GM03348 (cell line): ENCODE data around the gene RANBP17.
"Not testable (repeated sequence)": the region's sequence is repeated elsewhere in the genome, so short reads cannot be mapped to it uniquely, and the experiment has no call there.

Experiments used
- DNase-seq: peaks from one replicate; pipeline ENCODE4 v3.0.0; 2012; ENCODE audit warnings: low spot score

RANBP17 gene

DNA sequence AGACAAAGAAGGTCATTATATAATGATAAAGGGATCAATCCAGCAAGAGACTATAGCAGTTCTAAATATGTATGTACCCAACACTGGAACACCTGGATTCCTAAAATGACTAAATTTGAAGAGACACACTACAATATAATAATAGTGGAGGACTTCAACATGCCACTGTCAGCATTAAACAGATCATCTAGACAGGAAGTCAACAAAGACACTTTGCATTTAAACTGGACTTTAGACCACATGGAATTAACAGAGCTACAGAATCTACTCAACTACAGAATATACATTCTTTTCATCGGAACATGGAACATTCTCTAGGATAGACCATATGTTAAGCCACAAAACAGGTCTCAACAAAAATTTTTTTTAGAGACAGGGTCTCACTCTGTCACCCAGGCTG is 388.9 kb downstream of the RANBP17 start:
- DNase-seq: no peak

DNA sequence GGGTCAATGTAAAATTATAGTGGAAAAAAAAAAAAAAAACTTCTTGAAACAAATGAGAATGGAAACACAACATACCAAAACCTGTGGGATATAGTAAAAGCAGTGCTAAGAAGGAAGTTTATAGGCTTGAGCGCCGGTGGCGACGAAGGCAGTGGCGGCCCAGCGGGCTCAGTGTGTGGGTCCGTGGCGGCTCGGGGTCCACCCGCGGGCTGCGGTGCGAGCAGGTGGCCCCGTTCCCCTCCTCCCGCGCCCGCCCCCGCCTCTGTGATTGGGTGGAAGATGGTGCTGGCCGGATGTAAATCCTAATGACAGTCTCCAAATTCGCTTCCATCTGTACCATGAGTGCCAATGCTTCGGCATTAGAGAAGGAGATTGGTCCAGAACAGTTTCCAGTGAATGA is 389.7 kb downstream of the RANBP17 start:
- no peak for DNase-seq

DNA sequence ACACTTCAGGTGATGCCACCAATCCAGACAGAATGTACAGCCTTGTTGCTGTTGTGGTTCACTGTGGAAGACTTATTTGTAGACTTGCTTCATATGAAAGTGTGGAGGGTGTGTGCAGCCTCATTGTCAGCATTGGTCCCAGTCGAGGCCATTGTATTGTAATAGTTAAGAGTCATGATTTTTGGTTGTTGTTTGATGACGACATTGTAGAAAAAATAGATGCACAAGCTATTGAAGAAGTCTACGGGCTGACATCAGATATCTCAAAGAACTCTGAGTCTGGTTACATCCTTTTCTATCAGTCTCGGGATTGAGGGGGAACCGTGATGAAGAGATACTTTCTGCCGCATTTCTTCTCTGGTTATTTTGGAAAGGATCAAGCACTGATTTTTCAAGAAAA is 390.9 kb downstream of the RANBP17 start:
- no peak for DNase-seq

DNA sequence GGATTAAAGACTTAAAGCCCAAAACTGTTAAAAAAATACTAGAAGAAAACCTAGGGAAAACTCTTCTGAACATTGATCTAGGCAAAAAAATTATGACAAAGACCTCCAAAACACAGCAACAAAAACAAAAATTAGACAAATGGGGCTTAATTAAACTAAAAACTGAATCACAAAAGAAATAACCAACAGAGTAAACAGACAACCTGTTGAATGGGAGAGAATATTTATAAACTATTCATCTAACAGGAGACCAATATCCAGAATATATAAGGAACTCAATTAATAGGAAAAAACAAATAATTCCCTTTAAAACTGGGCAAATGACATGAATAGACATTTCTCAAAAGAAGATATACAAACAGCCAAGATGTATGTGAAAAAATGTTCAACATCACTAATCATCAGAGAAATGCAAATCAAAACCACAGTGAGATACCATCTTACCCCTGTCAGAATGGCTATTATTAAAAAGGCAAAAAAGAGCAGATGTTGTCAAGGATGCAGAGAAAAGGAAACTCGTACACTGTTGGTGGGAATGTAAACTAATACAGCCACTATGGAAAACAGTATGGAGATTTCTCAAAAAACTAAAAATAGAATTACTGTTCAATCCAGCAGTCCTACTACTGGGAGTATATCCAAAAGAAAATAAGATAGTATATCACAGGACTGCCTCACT is 397.1 kb downstream of the RANBP17 start:
- no peak for DNase-seq

DNA sequence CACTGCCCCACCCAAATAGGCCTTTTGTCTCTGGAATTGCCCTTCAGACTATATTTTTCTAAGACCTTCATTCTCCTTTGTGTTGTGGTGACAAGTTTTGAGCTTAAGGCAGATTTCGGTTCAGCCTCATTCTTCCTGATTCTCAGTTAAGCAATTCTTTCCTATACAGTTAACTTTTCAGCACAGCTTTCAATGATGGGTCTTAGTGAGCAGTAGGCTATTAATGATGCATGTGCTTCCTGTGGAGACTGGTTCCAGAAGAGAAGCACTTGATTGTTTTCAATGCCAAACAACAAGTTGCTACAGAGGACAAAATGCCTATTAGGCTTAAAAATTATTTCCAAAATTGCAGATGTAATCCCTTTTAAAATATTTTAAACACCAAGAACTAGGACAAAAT is 399.5 kb downstream of the RANBP17 start:
- DNase-seq: no peak

DNA sequence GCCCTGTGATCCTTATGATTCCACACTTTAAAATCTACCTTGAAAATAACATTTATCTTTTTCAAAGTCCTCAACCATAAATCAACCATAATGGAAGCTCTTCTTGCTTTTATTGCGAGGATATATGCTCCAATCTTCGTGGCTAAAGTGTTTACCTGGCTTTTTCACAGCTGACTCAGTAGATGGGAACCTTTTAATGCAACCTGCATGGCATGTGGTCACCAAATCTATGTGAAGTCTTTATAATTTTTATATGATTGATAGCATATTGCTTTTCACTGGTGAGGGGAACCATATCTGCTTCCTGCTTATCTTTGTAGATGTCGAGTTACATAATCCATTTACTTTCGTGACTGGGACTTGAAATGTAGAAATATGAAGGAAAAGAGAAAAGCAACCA is 400.1 kb downstream of the RANBP17 start:
- DNase-seq: no peak

DNA sequence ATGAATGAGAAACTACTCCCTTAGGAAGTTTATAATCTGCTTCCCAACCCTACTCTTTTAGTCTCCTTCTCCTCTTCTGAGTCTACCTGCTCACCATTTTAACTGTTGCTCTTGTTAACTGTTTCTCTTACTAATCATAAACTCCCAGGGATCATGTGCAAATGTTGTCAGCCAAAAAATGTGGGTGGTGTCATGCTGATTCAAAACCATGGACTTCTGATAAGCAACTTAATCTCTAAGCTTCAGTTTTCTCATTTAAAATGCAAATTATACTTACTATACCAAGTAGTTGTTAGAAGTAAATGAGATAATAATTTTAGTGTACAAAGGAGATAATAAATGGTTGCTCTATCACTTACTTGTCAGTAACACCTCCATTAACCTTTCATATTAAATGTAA is 401.4 kb downstream of the RANBP17 start:
- DNase-seq: no peak

DNA sequence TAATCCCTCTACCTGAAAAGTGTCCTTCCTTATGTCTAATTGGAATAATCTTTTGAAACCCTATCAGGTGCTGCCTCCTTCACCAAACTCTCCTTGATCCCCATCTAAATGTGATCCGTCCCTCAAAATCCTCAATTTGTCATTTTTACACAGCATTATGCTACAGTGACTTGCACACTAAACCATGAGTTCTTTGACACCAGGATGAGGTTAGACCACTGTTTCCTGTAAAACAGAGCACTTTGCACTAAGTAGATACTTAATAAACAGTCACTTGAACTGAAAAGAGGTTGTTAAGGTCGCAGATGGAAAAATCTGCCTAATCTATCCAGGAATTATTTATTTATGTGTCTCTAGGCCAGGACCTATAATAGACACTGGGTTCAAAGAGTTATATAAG is 403.0 kb downstream of the RANBP17 start:
- no peak for DNase-seq

DNA sequence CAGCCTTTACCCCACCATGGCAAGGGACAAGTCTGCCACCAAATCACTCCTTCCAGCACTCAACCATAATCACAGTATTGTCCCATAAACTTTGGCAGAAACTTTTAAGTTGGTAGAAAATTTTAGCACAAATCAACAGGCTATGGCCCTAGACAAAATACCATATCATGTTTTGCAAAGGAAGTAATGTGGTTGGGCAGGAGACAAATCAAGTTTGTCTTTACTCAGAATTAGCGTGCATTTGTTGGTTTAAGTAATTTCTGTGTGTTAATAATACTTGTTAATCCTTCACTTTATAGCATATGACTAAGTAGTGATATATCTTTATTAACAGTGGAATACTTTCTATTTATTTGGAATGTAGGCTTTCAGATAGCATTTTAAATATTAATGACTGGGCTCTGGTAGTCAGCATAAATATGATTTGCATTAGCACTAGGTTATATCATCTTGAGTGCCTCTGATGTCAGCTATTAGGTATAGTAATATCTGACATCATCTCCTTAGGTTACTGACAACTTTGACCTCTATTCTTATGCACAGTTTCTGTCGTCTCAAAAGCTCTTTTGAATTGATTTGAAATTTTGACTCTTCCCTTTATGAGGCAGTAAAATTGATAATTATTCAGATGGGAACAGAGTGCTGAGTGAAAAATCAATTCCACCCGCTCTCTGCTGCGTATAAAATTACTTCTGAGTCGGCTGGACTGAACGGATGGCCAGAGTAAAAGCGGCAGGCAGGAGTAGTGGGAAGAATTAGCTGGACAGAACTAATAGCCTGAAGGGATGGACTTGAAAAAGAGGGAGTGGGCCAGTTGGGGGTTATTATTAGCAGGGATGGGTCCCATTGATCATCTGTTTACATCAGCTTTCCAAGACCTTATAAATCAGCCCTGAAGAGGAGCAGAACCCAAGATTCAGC is 407.1 kb downstream of the RANBP17 start:
- no peak for DNase-seq

DNA sequence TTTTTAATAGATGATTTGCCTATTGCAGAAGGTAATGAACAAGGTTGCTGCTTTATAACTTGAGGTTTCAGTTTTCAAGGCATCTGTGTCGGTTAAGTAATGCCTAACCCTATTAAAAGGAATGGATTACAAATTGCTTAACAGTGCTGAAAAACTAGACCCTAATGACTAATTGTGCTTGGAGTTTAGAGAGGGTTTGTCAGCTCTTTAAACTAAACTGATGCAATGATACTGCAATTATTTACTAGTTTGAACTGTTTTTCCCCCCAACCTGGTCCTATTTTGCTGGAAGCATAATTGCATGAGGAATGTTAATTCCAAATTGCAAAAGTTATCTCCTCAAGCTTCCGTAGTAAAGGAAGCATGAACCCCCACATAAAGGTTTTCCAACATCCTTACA is 407.9 kb downstream of the RANBP17 start:
- peak; percentile 73 for DNase-seq

DNA sequence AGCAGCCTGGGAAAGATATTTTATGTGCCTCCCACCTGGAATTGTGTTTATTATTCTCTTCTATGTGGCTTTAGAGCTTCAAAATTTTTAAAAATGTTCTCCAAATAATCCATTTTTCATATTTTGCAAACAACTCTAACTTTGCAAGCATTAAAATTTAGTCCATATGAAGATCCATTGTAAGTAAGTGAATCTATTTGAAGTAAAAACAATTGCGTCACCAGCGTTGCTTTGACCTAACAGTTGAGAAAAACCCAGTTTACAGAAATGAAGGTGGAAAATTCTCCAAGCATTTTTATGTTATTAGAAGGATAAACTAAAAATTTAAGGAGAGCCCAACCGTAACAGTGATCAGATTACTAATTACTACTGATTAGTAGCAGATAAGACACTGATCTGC is 408.3 kb downstream of the RANBP17 start:
- no peak for DNase-seq

DNA sequence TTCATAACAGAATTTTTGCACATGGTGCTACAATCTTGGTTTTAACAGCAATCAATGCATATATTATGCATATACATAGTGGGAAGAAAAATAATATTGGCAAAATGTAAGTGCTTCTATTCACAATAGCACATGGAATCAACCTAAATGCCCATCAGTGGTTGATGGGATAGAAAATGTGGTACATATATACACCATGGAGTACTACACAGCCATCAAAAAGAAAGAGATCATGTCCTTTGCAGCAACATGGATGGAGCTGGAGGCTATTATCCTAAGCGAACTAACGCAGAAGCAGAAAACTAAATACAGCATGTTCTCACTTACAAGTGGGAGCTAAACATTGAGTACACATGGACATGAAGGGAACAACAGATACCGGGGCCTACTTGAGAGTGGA is 410.0 kb downstream of the RANBP17 start:
- DNase-seq: no peak

DNA sequence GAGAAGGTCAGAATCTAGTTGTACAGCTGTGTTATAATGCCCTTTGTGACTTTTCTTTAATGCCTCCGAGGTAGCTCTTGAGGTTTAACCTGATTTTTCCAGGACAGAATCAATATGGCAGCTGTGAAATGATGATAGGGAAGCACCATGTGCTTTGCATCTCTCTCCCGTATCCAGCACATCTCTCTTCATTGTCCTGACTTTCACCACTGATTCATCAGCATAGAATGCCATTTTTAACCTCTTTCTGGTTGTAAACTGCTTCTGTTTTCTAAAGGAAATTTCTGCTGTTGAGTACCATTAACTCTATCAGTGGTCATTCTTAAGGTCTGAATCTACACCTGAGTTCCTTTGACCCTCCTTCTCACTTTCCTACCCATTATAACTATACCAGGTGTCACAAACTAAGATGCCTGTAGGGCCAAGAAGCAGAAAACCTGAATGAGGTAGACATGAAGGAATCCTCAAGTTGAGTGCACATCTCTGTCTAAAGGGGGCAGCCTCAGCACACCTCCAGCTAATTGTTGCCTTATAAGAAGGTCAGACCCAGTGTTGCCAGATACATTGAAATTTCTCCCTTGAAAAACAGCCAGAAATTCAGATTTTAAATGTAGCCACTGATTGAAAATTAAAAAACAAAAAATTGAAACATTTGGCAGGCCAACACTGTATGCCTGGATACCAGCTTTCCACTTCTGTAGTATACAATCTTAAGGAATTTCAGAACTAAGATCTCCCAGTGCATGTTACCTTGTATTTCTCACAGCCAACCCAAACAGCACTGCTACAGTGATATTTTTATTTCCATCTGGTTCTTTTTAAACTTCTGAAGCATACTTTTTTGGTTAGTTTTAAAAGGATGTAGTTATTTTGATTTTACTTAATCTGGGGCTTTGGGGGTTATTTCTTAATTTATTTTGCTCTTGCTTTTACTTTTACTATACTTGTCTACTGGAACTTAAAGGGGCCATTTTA is 411.5 kb downstream of the RANBP17 start:
- peak; percentile 33 for DNase-seq

DNA sequence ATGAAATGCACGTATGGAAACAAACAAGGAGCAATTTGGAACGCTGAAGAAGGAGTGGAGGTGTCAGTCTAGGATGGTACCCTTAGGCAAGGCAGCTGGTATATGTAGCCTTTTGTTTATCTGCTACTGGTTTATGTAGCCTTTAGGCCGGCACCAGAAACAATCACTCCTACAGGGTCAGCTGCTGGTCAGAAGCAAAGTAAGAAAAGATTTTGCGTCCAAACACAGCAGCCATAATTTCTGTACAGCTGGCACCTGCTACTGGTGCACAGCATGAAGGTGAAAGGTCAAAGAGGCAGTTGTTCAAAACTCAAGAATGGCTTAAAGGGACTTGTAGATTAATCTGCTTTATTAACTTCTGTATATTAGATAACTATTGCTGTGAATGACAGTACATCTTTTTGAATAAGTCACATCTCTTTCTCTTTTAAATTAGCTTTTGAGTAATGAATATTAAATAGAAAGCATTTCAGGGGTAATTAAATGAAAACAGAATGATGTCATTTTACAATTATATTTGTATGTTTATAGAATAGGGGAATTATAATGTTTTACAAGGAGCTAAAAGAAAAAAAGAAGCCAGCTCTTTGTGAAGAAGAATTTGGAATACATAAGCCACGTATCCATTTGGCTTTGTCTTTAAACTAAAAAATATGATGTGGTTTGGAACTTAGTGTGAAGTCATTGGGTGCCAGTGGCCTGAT is 414.2 kb downstream of the RANBP17 start:
- DNase-seq: no peak

DNA sequence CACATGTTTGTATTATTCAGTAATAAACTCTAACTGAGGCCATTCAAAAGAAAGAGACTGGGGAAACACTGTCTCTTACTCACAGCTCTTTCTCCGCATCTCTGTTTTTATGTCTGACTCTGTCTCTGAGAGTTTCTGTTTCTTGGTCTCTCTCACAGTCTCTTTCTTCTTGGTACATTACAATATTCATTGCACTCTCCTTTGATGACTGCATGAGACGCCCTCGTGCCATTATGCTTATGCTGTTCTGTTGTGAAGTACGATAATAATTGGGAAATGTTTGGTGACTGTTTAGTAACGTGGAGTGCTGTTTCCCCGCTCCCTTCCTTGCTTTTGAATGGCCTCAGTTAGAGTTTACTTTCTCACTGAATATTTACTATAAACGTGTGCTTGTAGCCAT is 421.9 kb downstream of the RANBP17 start:
- DNase-seq: no peak

DNA sequence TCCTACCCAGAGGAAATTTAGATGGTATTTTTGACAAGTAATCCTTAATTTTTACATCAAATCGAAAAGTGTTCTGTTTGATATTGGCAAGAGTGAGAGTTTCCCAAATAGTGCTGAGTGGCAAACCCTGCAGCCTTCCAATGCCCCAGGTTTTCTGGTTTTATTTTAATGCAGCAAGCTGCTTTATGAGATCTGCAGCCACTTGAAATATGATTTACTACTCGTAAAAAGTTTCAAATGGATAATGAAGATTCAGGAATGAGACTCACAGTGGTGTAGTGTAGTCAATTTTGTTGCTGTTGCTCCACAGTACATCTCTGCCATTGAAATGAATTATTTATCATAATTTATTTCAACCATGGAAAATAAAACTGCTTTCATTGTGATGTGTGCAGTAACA is 423.6 kb downstream of the RANBP17 start:
- no peak for DNase-seq

DNA sequence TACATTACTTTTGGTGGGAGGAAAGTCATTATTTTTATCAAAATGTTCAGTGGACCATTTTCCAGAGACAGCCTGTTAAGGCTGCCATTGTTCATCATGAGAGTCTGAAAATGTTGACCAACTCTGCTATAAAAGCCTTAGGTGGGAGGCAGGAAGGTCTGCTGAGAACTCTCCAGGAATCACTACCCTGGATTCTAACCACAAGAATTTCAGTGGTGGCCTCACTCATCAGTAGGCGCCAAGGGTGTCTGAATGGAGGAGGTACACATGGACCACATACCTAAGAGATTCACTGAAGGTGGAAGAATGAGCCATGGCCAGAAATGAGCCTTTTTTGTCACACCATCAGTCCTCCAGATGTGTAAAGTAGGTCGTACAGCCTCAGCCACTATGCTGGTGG is 426.2 kb downstream of the RANBP17 start:
- no peak for DNase-seq

DNA sequence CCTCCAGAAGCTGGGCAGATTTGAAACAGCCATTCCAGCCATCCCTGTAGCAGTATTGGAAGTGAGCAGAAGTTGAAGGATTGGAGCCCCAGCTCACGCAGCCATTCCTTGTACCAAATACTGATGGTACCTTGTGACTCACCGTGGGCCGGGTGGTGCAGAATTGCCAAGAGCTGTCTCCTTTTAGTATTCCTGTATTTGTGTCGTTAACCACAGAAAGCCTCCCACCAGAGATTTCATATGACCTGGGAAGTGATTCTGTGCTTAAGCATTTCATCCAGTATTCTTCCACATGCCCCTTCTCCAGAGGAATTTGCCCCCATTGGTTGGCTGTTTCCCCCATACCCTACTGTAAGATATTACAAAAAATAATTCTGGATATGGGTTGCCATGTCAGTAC is 429.6 kb downstream of the RANBP17 start:
- DNase-seq: no peak

DNA sequence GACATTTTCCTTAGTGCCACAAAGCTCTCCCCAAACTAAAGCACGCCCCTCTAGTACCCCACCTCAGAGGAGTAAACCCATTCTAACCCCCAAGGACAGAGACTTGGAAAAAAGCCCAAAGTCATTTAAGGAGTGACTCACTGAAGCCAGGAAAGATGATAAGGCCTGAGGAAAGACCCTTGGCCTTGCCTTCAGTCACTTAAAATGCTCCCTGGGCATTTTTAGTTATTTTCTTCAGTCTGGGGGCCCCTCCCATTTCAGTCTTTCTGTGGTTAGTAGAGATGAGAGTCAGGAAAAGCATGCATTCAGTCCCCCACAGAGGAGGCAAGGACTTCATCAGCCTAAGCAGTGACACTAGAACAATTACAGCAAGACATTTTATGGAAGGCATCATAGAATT is 433.5 kb downstream of the RANBP17 start:
- no peak for DNase-seq

DNA sequence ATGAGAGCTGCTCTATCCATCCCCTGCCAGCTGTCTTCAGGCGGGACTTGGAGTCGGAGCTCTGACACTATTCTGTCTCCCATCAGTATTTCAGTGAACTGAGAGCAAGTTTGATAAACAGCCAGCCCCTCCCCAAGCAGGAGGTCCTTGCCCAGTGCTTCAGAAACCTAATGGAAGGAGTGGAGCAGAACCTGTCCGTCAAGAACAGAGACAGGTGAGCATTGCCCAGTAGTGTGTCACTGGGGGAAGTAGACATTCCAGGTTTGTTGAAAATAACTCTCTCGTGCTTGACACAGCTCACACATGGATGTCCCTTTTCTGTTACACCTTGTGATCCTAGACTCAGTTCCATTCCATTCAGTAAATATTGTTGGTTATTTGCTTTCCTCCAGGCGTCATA is 434.0 kb downstream of the RANBP17 start:
- DNase-seq: no peak

DNA sequence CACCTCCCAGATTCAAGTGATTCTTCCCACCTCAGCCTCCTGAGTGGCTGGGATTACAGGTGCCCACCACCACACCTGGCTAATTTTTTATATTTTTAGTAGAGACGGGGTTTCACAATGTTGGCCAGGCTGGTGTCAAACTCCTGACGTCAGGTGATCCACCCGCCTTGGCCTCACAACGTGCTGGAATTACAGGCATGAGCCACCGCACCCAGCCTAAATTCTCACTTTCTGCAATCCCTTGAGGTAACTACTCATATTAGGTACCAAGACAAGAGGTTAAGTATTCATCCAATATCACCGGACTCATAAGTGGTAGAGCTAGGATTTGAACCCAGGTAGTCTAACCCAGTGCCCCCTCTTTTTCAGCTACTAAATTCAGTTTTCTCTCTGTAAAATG is 436.1 kb downstream of the RANBP17 start:
- not testable (repeated sequence) for DNase-seq

DNA sequence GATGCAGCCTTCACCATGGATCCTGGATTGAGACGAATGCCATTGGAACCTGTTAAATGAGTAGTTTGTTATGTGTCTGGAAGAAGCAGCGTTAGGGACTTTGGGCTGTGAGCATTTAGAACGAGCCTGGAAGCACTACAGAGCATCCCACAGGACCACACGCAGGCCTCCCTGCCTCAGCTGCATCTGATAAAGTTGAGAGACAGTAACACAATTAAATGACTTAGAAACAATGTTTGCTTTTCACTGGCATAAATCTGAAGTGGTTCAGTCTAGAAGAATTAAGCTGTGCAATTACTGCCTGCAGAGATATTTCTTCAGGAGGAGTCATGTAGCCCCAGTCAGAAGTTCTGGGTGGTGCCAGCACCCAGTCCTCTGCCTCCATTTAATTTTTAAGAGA is 437.4 kb downstream of the RANBP17 start:
- DNase-seq: no peak
